Endodermal cell (in vitro differentiated cells): Measurements from ENCODE around the gene CEP20. TPM values are rescaled to one million over a fixed set of nuclear protein-coding genes. Genes with fewer than 3 reads are reported as not detected.

ENCODE experiments used
- DNase-seq: peaks from one replicate; pipeline ENCODE4 v3.0.0-alpha.2; 2017
- H3K27ac ChIP-seq: 2 replicates; pipeline ENCODE4 v1.5.1; 2013; ENCODE audit warnings: mild to moderate bottlenecking, low read depth, low read length, moderate library complexity
- H3K27me3 ChIP-seq: 2 replicates; pipeline ENCODE4 v1.6.1; 2013; ENCODE audit warnings: mild to moderate bottlenecking, low read length, moderate library complexity; ENCODE audit not compliant: insufficient read depth, control insufficient read depth, poor library complexity, severe bottlenecking
- H3K36me3 ChIP-seq: 2 replicates; pipeline ENCODE4 v1.7.0; 2013; ENCODE audit warnings: mild to moderate bottlenecking, low read length, moderate library complexity; ENCODE audit not compliant: control insufficient read depth, insufficient read depth
- H3K4me1 ChIP-seq: one replicate; pipeline ENCODE4 v1.7.0; 2013; ENCODE audit warnings: low read length; ENCODE audit not compliant: control insufficient read depth, insufficient read depth
- H3K4me3 ChIP-seq: 2 replicates; pipeline ENCODE4 v1.5.1; 2013; ENCODE audit warnings: mild to moderate bottlenecking, low read length, moderate library complexity
- H3K9ac ChIP-seq: 2 replicates; pipeline ENCODE4 v1.6.1; 2013; ENCODE audit warnings: mild to moderate bottlenecking, low read length, moderate library complexity; ENCODE audit not compliant: poor library complexity, severe bottlenecking; ENCODE audit errors: extremely low read depth
- H3K9me3 ChIP-seq: 2 replicates; pipeline ENCODE4 v1.6.1; 2013; ENCODE audit warnings: mild to moderate bottlenecking, low read length, moderate library complexity; ENCODE audit not compliant: control insufficient read depth
- H3K27ac Mint-ChIP-seq: 2 replicates; pipeline ENCODE4 v1.8.0; 2020; ENCODE audit warnings: mixed read lengths
- H3K27me3 Mint-ChIP-seq: 2 replicates; pipeline ENCODE4 v1.8.0; 2021; ENCODE audit warnings: mild to moderate bottlenecking, mixed read lengths; ENCODE audit not compliant: insufficient read depth
- H3K36me3 Mint-ChIP-seq: 2 replicates; pipeline ENCODE4 v1.8.0; 2020; ENCODE audit warnings: low read depth, mixed read lengths
- H3K4me1 Mint-ChIP-seq: 2 replicates; pipeline ENCODE4 v1.8.0; 2020; ENCODE audit warnings: mixed read lengths
- H3K4me3 Mint-ChIP-seq: 2 replicates; pipeline ENCODE4 v1.8.0; 2020; ENCODE audit warnings: mild to moderate bottlenecking, moderate library complexity, mixed read lengths
- H3K9me3 Mint-ChIP-seq: 2 replicates; pipeline ENCODE4 v1.8.0; 2020; ENCODE audit warnings: mild to moderate bottlenecking, mixed read lengths
- WGBS, 2 experiments: methylation state at CpG; one replicate each; pipeline versions ENCODE4 v1.1.5 to v1.1.7; 2013; ENCODE audit warnings: missing lambda C conversion rate in 2 of 2, mixed read lengths in 1 of 2; ENCODE audit not compliant: insufficient coverage in 1 of 2, insufficient read length in 1 of 2; 5-methylcytosine and 5-hydroxymethylcytosine counted together
- total RNA-seq, 2 donors: library from RNA; stranded (reverse); fragmentation: NEBNext Ultra II Directional in 1 of 2; extraction: Animal tissue kit (Norgen Biotek cat#: 25700) in 1 of 2; gene quantifications; 2 replicates in 1 of 2; 3 replicates in 1 of 2; pipeline ENCODE4 v1.2.1, GENCODE V29; 2021
- TF ChIP-seq, protein P1 (sequence below): fragments of 200-600 bp; sonication (generic); conservative IDR thresholded peaks from 2 replicates; pipeline ENCODE4 v1.5.0; 2021; ENCODE audit warnings: antibody characterized with exemption, mild to moderate bottlenecking

The CEP20 gene
- total RNA-seq, 2 donors from 2014 or later = 30.9 to 31.1 TPM

DNA sequence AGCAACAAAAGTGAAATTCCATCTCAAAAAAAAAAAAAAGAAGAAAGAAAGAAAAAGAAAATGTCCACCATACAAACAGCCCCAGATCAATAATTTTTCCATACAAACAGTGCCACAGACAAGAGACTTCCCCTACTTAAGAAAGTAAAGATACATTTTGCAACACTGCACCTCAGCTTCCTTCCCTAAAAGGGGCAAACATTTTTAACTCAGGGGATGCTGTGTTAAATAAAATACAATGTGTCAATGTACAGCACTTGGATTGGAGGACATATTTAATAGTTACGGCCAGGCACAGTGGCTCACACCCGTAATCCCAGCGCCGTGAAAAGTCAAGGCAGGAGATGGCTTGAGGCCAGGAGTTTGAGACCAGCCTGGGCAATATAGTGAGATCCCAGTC lies 53.9 kb downstream of the CEP20 start:
- Mint-ChIP-seq H3K27me3 (peaks cover 10% of the 10 kb centered on the region), H3K4me1 (no peaks in the 10 kb centered on the region), H3K27ac (no peak overlapping the region), H3K4me3 (no peak overlapping the region), H3K36me3 (no peaks in the 10 kb centered on the region), H3K9me3 (no peaks in the 10 kb centered on the region)
- no peak for DNase-seq
- TF ChIP-seq, protein P1, sequence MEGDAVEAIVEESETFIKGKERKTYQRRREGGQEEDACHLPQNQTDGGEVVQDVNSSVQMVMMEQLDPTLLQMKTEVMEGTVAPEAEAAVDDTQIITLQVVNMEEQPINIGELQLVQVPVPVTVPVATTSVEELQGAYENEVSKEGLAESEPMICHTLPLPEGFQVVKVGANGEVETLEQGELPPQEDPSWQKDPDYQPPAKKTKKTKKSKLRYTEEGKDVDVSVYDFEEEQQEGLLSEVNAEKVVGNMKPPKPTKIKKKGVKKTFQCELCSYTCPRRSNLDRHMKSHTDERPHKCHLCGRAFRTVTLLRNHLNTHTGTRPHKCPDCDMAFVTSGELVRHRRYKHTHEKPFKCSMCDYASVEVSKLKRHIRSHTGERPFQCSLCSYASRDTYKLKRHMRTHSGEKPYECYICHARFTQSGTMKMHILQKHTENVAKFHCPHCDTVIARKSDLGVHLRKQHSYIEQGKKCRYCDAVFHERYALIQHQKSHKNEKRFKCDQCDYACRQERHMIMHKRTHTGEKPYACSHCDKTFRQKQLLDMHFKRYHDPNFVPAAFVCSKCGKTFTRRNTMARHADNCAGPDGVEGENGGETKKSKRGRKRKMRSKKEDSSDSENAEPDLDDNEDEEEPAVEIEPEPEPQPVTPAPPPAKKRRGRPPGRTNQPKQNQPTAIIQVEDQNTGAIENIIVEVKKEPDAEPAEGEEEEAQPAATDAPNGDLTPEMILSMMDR = no peak
- no peak overlapping the region for H3K27ac ChIP-seq
- no peaks in the 10 kb centered on the region for H3K9me3 ChIP-seq
- H3K4me3 ChIP-seq = no peak overlapping the region
- no peaks in the 10 kb centered on the region for H3K4me1 ChIP-seq
- WGBS, 2 experiments = 78 to 85% methylated on average over 4 of the region's 4 CpGs
- H3K36me3 ChIP-seq = no peaks in the 10 kb centered on the region
- peaks cover 10% of the 10 kb centered on the region for H3K27me3 ChIP-seq
- H3K9ac ChIP-seq = no peak overlapping the region

DNA sequence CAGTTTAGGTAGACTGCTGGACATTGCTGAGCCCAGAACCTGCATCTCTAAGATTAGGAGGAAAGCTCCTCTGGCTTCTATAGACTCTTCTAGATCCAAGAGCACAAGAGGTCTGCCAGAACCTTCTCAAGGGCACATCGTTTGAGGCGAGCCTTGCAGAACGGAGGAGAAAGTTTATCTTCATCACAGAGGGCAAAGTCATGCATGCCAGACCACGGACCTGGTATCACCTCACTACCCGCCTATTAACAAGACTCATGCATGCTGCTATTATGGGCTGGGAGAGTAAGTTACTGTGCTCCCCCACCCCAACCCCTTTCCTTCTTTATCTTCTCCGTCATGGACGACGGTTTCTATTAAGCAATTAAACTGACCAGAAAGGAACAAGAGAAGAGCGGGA lies 54.9 kb downstream of the CEP20 start:
- no peaks in the 10 kb centered on the region for H3K9me3 Mint-ChIP-seq
- H3K4me1 ChIP-seq = no peaks in the 10 kb centered on the region
- H3K4me3 Mint-ChIP-seq = no peak overlapping the region
- 86 to 91% methylated on average over 4 to 9 of the region's 9 CpGs for WGBS, 2 experiments
- peaks cover 10% of the 10 kb centered on the region for H3K27me3 ChIP-seq
- no peaks in the 10 kb centered on the region for H3K36me3 ChIP-seq
- H3K9ac ChIP-seq = no peak overlapping the region
- no peaks in the 10 kb centered on the region for H3K4me1 Mint-ChIP-seq
- TF ChIP-seq, protein P1 = no peak
- no peak for DNase-seq
- no peak overlapping the region for H3K4me3 ChIP-seq
- no peak overlapping the region for H3K27ac Mint-ChIP-seq
- no peaks in the 10 kb centered on the region for H3K36me3 Mint-ChIP-seq
- H3K27ac ChIP-seq = no peak overlapping the region
- H3K9me3 ChIP-seq = no peaks in the 10 kb centered on the region
- peaks cover 11% of the 10 kb centered on the region for H3K27me3 Mint-ChIP-seq

- H3K36me3 Mint-ChIP-seq = no peaks in the 10 kb centered on the region
- Histone ChIP-seq H3K27me3 (peaks cover 19% of the 10 kb centered on the region), H3K36me3 (no peaks in the 10 kb centered on the region), H3K9ac (no peak overlapping the region), H3K9me3 (no peaks in the 10 kb centered on the region), H3K4me3 (no peak overlapping the region), H3K27ac (no peak overlapping the region), H3K4me1 (no peaks in the 10 kb centered on the region)
- no peak overlapping the region for H3K27ac Mint-ChIP-seq
- peaks cover 10% of the 10 kb centered on the region for H3K27me3 Mint-ChIP-seq
- H3K4me1 Mint-ChIP-seq = no peaks in the 10 kb centered on the region
- no peaks in the 10 kb centered on the region for H3K9me3 Mint-ChIP-seq
- TF ChIP-seq, protein P1 = no peak
- 91% methylated on average over 4 to 6 of the region's 6 CpGs for WGBS, 2 experiments
- no peak overlapping the region for H3K4me3 Mint-ChIP-seq
- DNase-seq = no peak
Observed at GRCh38 chr16:15832241-15832640, 56.2 kb downstream of the CEP20 start.
